CD14-positive monocyte (primary cell): Measurements from ENCODE around the gene KIAA1549. TPM values are rescaled to one million over a fixed set of nuclear protein-coding genes. Genes with fewer than 3 reads are reported as not detected.

Experiments
- DNase-seq, 3 donors: peaks; one replicate each; pipeline ENCODE4 v3.0.0-alpha.2; 2011 to 2022
- H2AFZ ChIP-seq: 2 replicates; pipeline ENCODE4 v1.6.0; 2012; ENCODE audit warnings: mild to moderate bottlenecking, low read depth, low read length, inconsistent platforms; ENCODE audit not compliant: insufficient read depth, poor library complexity, severe bottlenecking
- H3K27ac ChIP-seq, 2 donors: 1 replicate in 1 of 2; 2 replicates in 1 of 2; pipeline ENCODE4 v1.5.1; 2012 to 2013; ENCODE audit warnings: low read length in 2 of 2, control low read depth in 1 of 2, inconsistent platforms in 1 of 2, low read depth in 1 of 2, mild to moderate bottlenecking in 1 of 2
- H3K27me3 ChIP-seq, 2 donors: one replicate each; pipeline versions ENCODE4 v1.6.0 to v1.6.1; 2011 to 2013; ENCODE audit warnings: low read length in 2 of 2; ENCODE audit not compliant: control insufficient read depth in 2 of 2, insufficient read depth in 2 of 2
- H3K36me3 ChIP-seq, 2 donors: replicated peaks in 1 of 2; 1 replicate in 1 of 2; 2 replicates in 1 of 2; pipeline versions ENCODE4 v1.5.1 to v1.6.1; 2012 to 2013; ENCODE audit warnings: low read length in 2 of 2, control low read depth in 1 of 2, inconsistent platforms in 1 of 2, mild to moderate bottlenecking in 1 of 2; ENCODE audit not compliant: insufficient read depth in 2 of 2, control insufficient read depth in 1 of 2
- H3K4me1 ChIP-seq, 2 donors: 1 replicate in 1 of 2; 2 replicates in 1 of 2; pipeline versions ENCODE4 v1.5.1 to v1.6.1; 2012 to 2013; ENCODE audit warnings: low read length in 2 of 2, control low read depth in 1 of 2, inconsistent platforms in 1 of 2, mild to moderate bottlenecking in 1 of 2, moderate library complexity in 1 of 2; ENCODE audit not compliant: insufficient read depth in 2 of 2, control insufficient read depth in 1 of 2
- H3K4me2 ChIP-seq: replicated peaks from 2 replicates; pipeline ENCODE3; 2012; ENCODE audit warnings: low read length, moderate library complexity, mild to moderate bottlenecking; ENCODE audit not compliant: poor library complexity, severe bottlenecking; ENCODE audit errors: extremely low read depth
- H3K4me3 ChIP-seq, 3 experiments: fragments of 200-600 bp in 1 of 3; sonication (generic) in 1 of 3; replicated peaks in 1 of 3; 1 replicate in 2 of 3; 2 replicates in 1 of 3; pipeline ENCODE4 v1.5.1; 2011 to 2013; ENCODE audit warnings: low read length in 3 of 3, mild to moderate bottlenecking in 3 of 3, control low read depth in 2 of 3, low read depth in 2 of 3, inconsistent platforms in 1 of 3, moderate library complexity in 1 of 3
- H3K79me2 ChIP-seq: 2 replicates; pipeline ENCODE4 v1.6.0; 2012; ENCODE audit warnings: mild to moderate bottlenecking, control low read depth, inconsistent platforms, low read length, moderate library complexity; ENCODE audit not compliant: insufficient read depth
- H3K9ac ChIP-seq: 2 replicates; pipeline ENCODE4 v1.6.0; 2017; ENCODE audit warnings: low read length, mild to moderate bottlenecking; ENCODE audit not compliant: insufficient read depth, poor library complexity, severe bottlenecking
- H3K9me3 ChIP-seq, 2 donors: replicated peaks in 1 of 2; 1 replicate in 1 of 2; 2 replicates in 1 of 2; pipeline versions ENCODE4 v1.5.1 to v1.6.1; 2012 to 2013; ENCODE audit warnings: low read length in 2 of 2, control low read depth in 1 of 2; ENCODE audit not compliant: control insufficient read depth in 1 of 2, insufficient read depth in 1 of 2
- H4K20me1 ChIP-seq: 2 replicates; pipeline ENCODE4 v1.6.0; 2012; ENCODE audit warnings: mild to moderate bottlenecking, low read length, control low read depth, moderate library complexity; ENCODE audit not compliant: insufficient read depth
- H3K27ac Mint-ChIP-seq, 7 donors: one replicate each; pipeline ENCODE4 v1.8.0; 2020; ENCODE audit warnings: mild to moderate bottlenecking in 7 of 7, mixed read lengths in 7 of 7, moderate library complexity in 6 of 7, inconsistent platforms in 2 of 7
- H3K27me3 Mint-ChIP-seq, 3 donors: one replicate each; pipeline ENCODE4 v1.8.0; 2021 to 2022; ENCODE audit warnings: low read depth in 3 of 3, mild to moderate bottlenecking in 3 of 3, mixed read lengths in 3 of 3, moderate library complexity in 3 of 3, inconsistent platforms in 1 of 3
- H3K36me3 Mint-ChIP-seq, 2 donors: one replicate each; pipeline ENCODE4 v1.8.0; 2020; ENCODE audit warnings: mixed read lengths in 2 of 2, inconsistent platforms in 1 of 2, mild to moderate bottlenecking in 1 of 2
- H3K4me1 Mint-ChIP-seq: one replicate; pipeline ENCODE4 v1.8.0; 2020; ENCODE audit warnings: mild to moderate bottlenecking, mixed read lengths
- H3K4me3 Mint-ChIP-seq, 2 donors: one replicate each; pipeline ENCODE4 v1.8.0; 2020; ENCODE audit warnings: mild to moderate bottlenecking in 2 of 2, mixed read lengths in 2 of 2, moderate library complexity in 1 of 2
- H3K9me3 Mint-ChIP-seq, 7 donors: one replicate each; pipeline ENCODE4 v1.8.0; 2020 to 2022; ENCODE audit warnings: mixed read lengths in 7 of 7, mild to moderate bottlenecking in 6 of 7, moderate library complexity in 6 of 7, inconsistent platforms in 2 of 7
- CTCF ChIP-seq: fragments of 200-600 bp; IDR thresholded peaks from one replicate; pipeline ENCODE4 v1.8.0; 2022; ENCODE audit warnings: antibody characterized with exemption, mild to moderate bottlenecking
- WGBS: methylation state at CpG from one replicate; pipeline ENCODE4 v1.1.5; 2013; ENCODE audit warnings: missing lambda C conversion rate; ENCODE audit not compliant: insufficient coverage; 5-methylcytosine and 5-hydroxymethylcytosine counted together
- intact Hi-C, 2 donors: fragments of 100-400 bp; cut with micrococcal nuclease; formaldehyde crosslinking; loops; one replicate each; pipeline versions ENCODE4 v1.15.0 to v1.15.1; 2023
- polyA plus RNA-seq, 3 donors: library from polyadenylated mRNA; depleted of rRNA in 1 of 3; unstranded in 2 of 3; stranded (reverse) in 1 of 3; fragments of 300-500 nt in 2 of 3; fragments of >200 nt in 1 of 3; fragmentation: Illumina TruSeq in 2 of 3; gene quantifications; 1 replicate in 2 of 3; 2 replicates in 1 of 3; pipeline ENCODE4 v1.2.3, GENCODE V29; 2012 to 2021

KIAA1549 gene
- polyA plus RNA-seq, 3 donors, result 0.03 TPM; not detected in 1

GRCh38 chr7:138975343-138976104 lies 5.7 kb downstream of the KIAA1549 start:
- peaks cover 17 to 23% (median 21%) of the 10 kb centered on the region in 3 donors for H3K27me3 Mint-ChIP-seq
- Histone ChIP-seq H4K20me1 (no peaks in the 10 kb centered on the region), H2AFZ (no peak overlapping the region), H3K9ac (no peak overlapping the region), H3K27ac (no peak overlapping the region), H3K36me3 (no peaks in the 10 kb centered on the region), H3K4me3 (no peak overlapping the region), H3K27me3 (peaks cover 14 to 21% of the 10 kb centered on the region in 2 donors), H3K9me3 (peaks cover 0 to 6% of the 10 kb centered on the region in 2 donors), H3K4me2 (no peak overlapping the region), H3K4me1 (peaks cover 2 to 3% of the 10 kb centered on the region in 2 donors), H3K79me2 (no peaks in the 10 kb centered on the region)
- no peak overlapping the region for H3K4me3 Mint-ChIP-seq
- intact Hi-C loops, result no loop called here
- WGBS, result 33% methylated on average over 3 of the region's 5 CpGs
- H3K4me1 Mint-ChIP-seq, result peaks cover 4% of the 10 kb centered on the region
- H3K9me3 Mint-ChIP-seq, result peaks cover 0 to 9% (median 2%) of the 10 kb centered on the region in 7 donors
- peaks cover 0 to 6% of the 10 kb centered on the region in 2 donors for H3K36me3 Mint-ChIP-seq
- no peak overlapping the region for H3K27ac Mint-ChIP-seq
- DNase-seq, result no peak
- no peak for TF ChIP-seq CTCF

GRCh38 chr7:138974675-138975292 lies 6.4 kb downstream of the KIAA1549 start:
- no peak overlapping the region for H3K4me3 ChIP-seq
- H3K9me3 ChIP-seq, result peaks cover 0 to 4% of the 10 kb centered on the region in 2 donors
- H3K4me1 ChIP-seq, result no peaks in the 10 kb centered on the region
- no peak overlapping the region for H3K9ac ChIP-seq
- no peak for TF ChIP-seq CTCF
- no peaks in the 10 kb centered on the region for H3K36me3 ChIP-seq
- no peak for DNase-seq
- H3K27me3 Mint-ChIP-seq, result peaks cover 10 to 17% (median 14%) of the 10 kb centered on the region in 3 donors
- H3K79me2 ChIP-seq, result no peaks in the 10 kb centered on the region
- H3K9me3 Mint-ChIP-seq, result peaks cover 0 to 4% (median 0%) of the 10 kb centered on the region in 7 donors
- no peak overlapping the region for H3K27ac ChIP-seq
- H4K20me1 ChIP-seq, result no peaks in the 10 kb centered on the region
- no peak overlapping the region for H3K4me2 ChIP-seq
- intact Hi-C loops, result no loop called here
- no peak overlapping the region for H3K27ac Mint-ChIP-seq
- H3K4me3 Mint-ChIP-seq, result no peak overlapping the region
- H3K36me3 Mint-ChIP-seq, result no peaks in the 10 kb centered on the region
- WGBS, result 90% methylated on average over 5 of the region's 5 CpGs
- H3K27me3 ChIP-seq, result peaks cover 7 to 14% of the 10 kb centered on the region in 2 donors
- H2AFZ ChIP-seq, result no peak overlapping the region
- H3K4me1 Mint-ChIP-seq, result no peaks in the 10 kb centered on the region
